GM23248 (cell line): ENCODE measurements around the gene SEPSECS. TPM values are rescaled to one million over a fixed set of nuclear protein-coding genes. Genes with fewer than 3 reads are reported as not detected.

Source experiments
- DNase-seq: peaks from one replicate; pipeline ENCODE4 v3.0.0-alpha.2; 2015
- H2AFZ ChIP-seq: fragments of 200-600 bp; sonication (generic); 2 replicates; pipeline ENCODE4 v1.6.1; 2016; ENCODE audit warnings: antibody characterized with exemption
- H3F3A ChIP-seq: fragments of 200-600 bp; sonication (generic); 2 replicates; pipeline ENCODE4 v1.6.1; 2016; ENCODE audit warnings: mild to moderate bottlenecking, antibody characterized with exemption, mixed run types; ENCODE audit not compliant: insufficient read depth
- H3K27ac ChIP-seq: fragments of 200-600 bp; sonication (generic); 2 replicates; pipeline ENCODE4 v1.5.1; 2016; ENCODE audit warnings: mild to moderate bottlenecking
- H3K27me3 ChIP-seq: fragments of 200-600 bp; sonication (generic); replicated peaks from 2 replicates; pipeline ENCODE4 v1.6.1; 2016; ENCODE audit warnings: mild to moderate bottlenecking; ENCODE audit not compliant: insufficient read depth
- H3K36me3 ChIP-seq: fragments of 200-600 bp; sonication (generic); 2 replicates; pipeline ENCODE4 v1.6.1; 2016; ENCODE audit warnings: low read depth, mild to moderate bottlenecking
- H3K4me1 ChIP-seq: fragments of 200-600 bp; sonication (generic); 2 replicates; pipeline ENCODE4 v1.6.1; 2016; ENCODE audit warnings: mild to moderate bottlenecking; ENCODE audit not compliant: insufficient read depth
- H3K4me2 ChIP-seq: fragments of 200-600 bp; sonication (generic); one replicate; pipeline ENCODE4 v1.6.1; 2016; ENCODE audit warnings: mild to moderate bottlenecking; ENCODE audit not compliant: unreplicated experiment
- H3K4me3 ChIP-seq: fragments of 200-600 bp; sonication (generic); 2 replicates; pipeline ENCODE4 v1.5.1; 2016; ENCODE audit warnings: mild to moderate bottlenecking
- H3K79me2 ChIP-seq: fragments of 200-600 bp; sonication (generic); 2 replicates; pipeline ENCODE4 v1.6.1; 2016; ENCODE audit warnings: mild to moderate bottlenecking; ENCODE audit not compliant: insufficient read depth
- H3K9ac ChIP-seq: fragments of 200-600 bp; sonication (generic); 2 replicates; pipeline ENCODE4 v1.6.1; 2016; ENCODE audit warnings: mild to moderate bottlenecking
- H3K9me2 ChIP-seq: fragments of 200-600 bp; sonication (generic); 2 replicates; pipeline ENCODE4 v1.6.1; 2016; ENCODE audit warnings: mixed run types, mild to moderate bottlenecking, moderate library complexity; ENCODE audit not compliant: insufficient read depth
- H3K9me3 ChIP-seq: fragments of 200-600 bp; sonication (generic); one replicate; pipeline ENCODE4 v1.6.1; 2017; ENCODE audit warnings: low read depth
- H4K20me1 ChIP-seq: fragments of 200-600 bp; sonication (generic); 2 replicates; pipeline ENCODE4 v1.6.0; 2016; ENCODE audit not compliant: insufficient read depth
- EZH2 ChIP-seq: fragments of 200-600 bp; sonication (generic); IDR thresholded peaks from 2 replicates; pipeline ENCODE4 v1.6.1; 2018; ENCODE audit warnings: antibody characterized with exemption, mild to moderate bottlenecking; ENCODE audit not compliant: insufficient read depth, poor library complexity, severe bottlenecking
- EZH2phosphoT487 ChIP-seq: fragments of 200-600 bp; sonication (generic); IDR thresholded peaks from 2 replicates; pipeline ENCODE4 v1.6.1; 2018; ENCODE audit warnings: antibody characterized with exemption, moderate library complexity, mild to moderate bottlenecking, low read depth; ENCODE audit not compliant: insufficient read depth
- WGBS, 2 experiments: methylation state at CpG; one replicate each; pipeline ENCODE4 v1.1.6; 2015 to 2017; ENCODE audit warnings: low lambda C conversion rate in 2 of 2, low coverage in 1 of 2; ENCODE audit errors: missing lambda C conversion rate in 2 of 2; 5-methylcytosine and 5-hydroxymethylcytosine counted together
- in situ Hi-C: fragments of 300-500 bp; cut with MboI; formaldehyde crosslinking; loops from 2 replicates; pipeline ENCODE4 v1.15.0; 2020
- polyA plus RNA-seq: library from polyadenylated mRNA; unstranded; fragments of >200 nt; fragmentation: Nextera tagmentation; extraction: Ambion mirVana; gene quantifications from 2 replicates; pipeline ENCODE4 v1.2.1, GENCODE V29; 2016
- total RNA-seq: library from RNA; depleted of rRNA; stranded (reverse); fragments of >200 nt; shearing (Covaris generic); gene quantifications from 2 replicates; pipeline ENCODE4 v1.2.3, GENCODE V29; 2014

Gene SEPSECS
- total and polyA plus RNA-seq, 2 experiments from 2014 or later = 4.9 TPM

- H3K9me2 ChIP-seq = no peaks in the 10 kb centered on the region
- no peak for TF ChIP-seq EZH2
- no peak for TF ChIP-seq EZH2phosphoT487
- in situ Hi-C loops = no loop called here
- peaks cover 25% of the 10 kb centered on the region for H3K4me1 ChIP-seq
- no peak overlapping the region for H3K27ac ChIP-seq
- no peak overlapping the region for H2AFZ ChIP-seq
- H3K9me3 ChIP-seq = no peaks in the 10 kb centered on the region
- no peak overlapping the region for H3K4me2 ChIP-seq
- H3K27me3 ChIP-seq = no peaks in the 10 kb centered on the region
- no peaks in the 10 kb centered on the region for H3K36me3 ChIP-seq
- H4K20me1 ChIP-seq = no peaks in the 10 kb centered on the region
- H3K79me2 ChIP-seq = no peaks in the 10 kb centered on the region
- H3K9ac ChIP-seq = no peak overlapping the region
- no peak overlapping the region for H3K4me3 ChIP-seq
- peaks cover 31% of the 10 kb centered on the region for H3F3A ChIP-seq
- DNase-seq = no peak
- WGBS, 2 experiments = 93 to 95% methylated on average over 11 of the region's 11 CpGs
Measured at GRCh38 chr4:25171201-25171865, 11.1 kb upstream of the SEPSECS start.

GRCh38 chr4:25169446-25169845 is 9.2 kb upstream of the SEPSECS start:
- no peaks in the 10 kb centered on the region for H3K36me3 ChIP-seq
- H3K27me3 ChIP-seq = no peaks in the 10 kb centered on the region
- no peaks in the 10 kb centered on the region for H3K79me2 ChIP-seq
- no peaks in the 10 kb centered on the region for H4K20me1 ChIP-seq
- no peak overlapping the region for H3K27ac ChIP-seq
- no peak for TF ChIP-seq EZH2
- no peak for TF ChIP-seq EZH2phosphoT487
- H3F3A ChIP-seq = peaks cover 25% of the 10 kb centered on the region
- H2AFZ ChIP-seq = no peak overlapping the region
- no peaks in the 10 kb centered on the region for H3K9me3 ChIP-seq
- no peak overlapping the region for H3K4me3 ChIP-seq
- in situ Hi-C loops = no loop called here
- no peaks in the 10 kb centered on the region for H3K9me2 ChIP-seq
- no peak for DNase-seq
- H3K4me1 ChIP-seq = peaks cover 20% of the 10 kb centered on the region
- H3K9ac ChIP-seq = no peak overlapping the region
- H3K4me2 ChIP-seq = no peak overlapping the region

DNA sequence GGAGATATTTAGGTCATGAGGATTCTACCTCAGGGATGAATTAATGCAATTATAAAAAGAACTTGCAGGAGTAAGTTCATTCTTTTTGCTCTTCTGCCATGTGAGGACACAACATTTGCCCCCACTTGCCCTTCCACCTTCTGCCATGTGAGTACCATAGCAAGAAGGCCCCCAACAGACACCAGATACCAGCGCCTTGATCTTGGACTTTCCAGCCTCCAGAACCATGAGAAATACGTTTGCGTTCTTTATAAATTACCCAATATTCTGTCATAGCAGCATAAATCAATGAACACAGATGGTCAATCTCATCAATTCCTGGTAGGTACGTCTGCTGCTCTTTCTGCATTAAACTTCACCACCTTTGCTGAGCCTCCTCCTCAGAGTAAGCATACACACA is 5.7 kb upstream of the SEPSECS start:
- no peak overlapping the region for H3K27ac ChIP-seq
- no peak overlapping the region for H3K4me2 ChIP-seq
- TF ChIP-seq EZH2phosphoT487 (no peak), EZH2 (no peak)
- no peak overlapping the region for H2AFZ ChIP-seq
- H3K36me3 ChIP-seq = no peaks in the 10 kb centered on the region
- H4K20me1 ChIP-seq = no peaks in the 10 kb centered on the region
- 92 to 98% methylated on average over 4 of the region's 4 CpGs for WGBS, 2 experiments
- H3K4me1 ChIP-seq = peaks cover 15% of the 10 kb centered on the region
- H3F3A ChIP-seq = peaks cover 17% of the 10 kb centered on the region
- H3K9me2 ChIP-seq = no peaks in the 10 kb centered on the region
- H3K79me2 ChIP-seq = peaks cover 10% of the 10 kb centered on the region
- no peak overlapping the region for H3K9ac ChIP-seq
- H3K9me3 ChIP-seq = no peaks in the 10 kb centered on the region
- in situ Hi-C loops = no loop called here
- no peak for DNase-seq
- no peak overlapping the region for H3K4me3 ChIP-seq
- no peaks in the 10 kb centered on the region for H3K27me3 ChIP-seq

DNA sequence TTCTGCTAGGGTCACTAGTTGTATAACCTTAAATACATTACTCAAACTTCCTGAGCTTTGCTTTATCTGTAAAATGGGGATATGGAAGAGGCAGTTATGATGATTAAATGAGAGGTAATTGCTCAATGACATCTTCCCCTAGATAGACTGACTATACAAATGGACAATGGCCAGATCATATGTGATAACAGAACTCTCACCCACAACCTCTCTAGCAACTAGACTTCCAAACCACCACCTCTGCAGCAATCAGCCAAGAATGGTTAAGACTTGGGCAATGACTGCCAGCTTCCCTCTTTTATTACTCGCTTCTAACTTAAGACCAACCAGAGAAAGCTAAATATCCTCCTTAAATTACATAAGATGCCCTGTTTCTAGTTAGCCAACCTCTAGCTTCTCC is 2.9 kb upstream of the SEPSECS start:
- DNase-seq = no peak
- Histone ChIP-seq H3F3A (peaks cover 21% of the 10 kb centered on the region), H4K20me1 (no peaks in the 10 kb centered on the region), H3K9me3 (no peaks in the 10 kb centered on the region), H3K4me1 (peaks cover 20% of the 10 kb centered on the region), H3K79me2 (peaks cover 19% of the 10 kb centered on the region), H3K4me3 (no peak overlapping the region), H3K27ac (no peak overlapping the region), H2AFZ (no peak overlapping the region), H3K4me2 (no peak overlapping the region), H3K27me3 (no peaks in the 10 kb centered on the region), H3K36me3 (no peaks in the 10 kb centered on the region), H3K9ac (no peak overlapping the region), H3K9me2 (no peaks in the 10 kb centered on the region)
- TF ChIP-seq EZH2phosphoT487 (no peak), EZH2 (no peak)
- WGBS, 2 experiments = 97 to 100% methylated on average over 1 of the region's 1 CpG
- in situ Hi-C loops = no loop called here

- Histone ChIP-seq H3K4me2 (no peak overlapping the region), H3K27me3 (no peaks in the 10 kb centered on the region), H3K79me2 (peaks cover 19% of the 10 kb centered on the region), H3K4me1 (peaks cover 20% of the 10 kb centered on the region), H3K9me2 (no peaks in the 10 kb centered on the region), H3F3A (peaks cover 21% of the 10 kb centered on the region), H3K9ac (no peak overlapping the region), H3K9me3 (no peaks in the 10 kb centered on the region), H3K4me3 (no peak overlapping the region), H3K27ac (no peak overlapping the region), H2AFZ (no peak overlapping the region), H4K20me1 (no peaks in the 10 kb centered on the region), H3K36me3 (no peaks in the 10 kb centered on the region)
- 96 to 100% methylated on average over 1 of the region's 1 CpG for WGBS, 2 experiments
- no peak for TF ChIP-seq EZH2phosphoT487
- TF ChIP-seq EZH2 = no peak
- DNase-seq = no peak
- in situ Hi-C loops = no loop called here
Measured at GRCh38 chr4:25162566-25162965, 2.3 kb upstream of the SEPSECS start.
